ENCODE data around the gene AHI1.
"Not testable (repeated sequence)": the region's sequence is repeated elsewhere in the genome, so short reads cannot be mapped to it uniquely, and the experiment has no call there.

AHI1 gene

GRCh38 chr6:135256866-135257265, 240.7 kb downstream of the AHI1 start:
- DNase-seq = no peak

- DNase-seq = no peak
Observed at GRCh38 chr6:135254471-135254870, 243.1 kb downstream of the AHI1 start.

GRCh38 chr6:135251498-135252441, 245.8 kb downstream of the AHI1 start:
- peak; percentile 73 for DNase-seq

- peak; percentile 10 for DNase-seq
Observed at GRCh38 chr6:135250751-135251497, 246.6 kb downstream of the AHI1 start.

- DNase-seq = no peak
Observed at GRCh38 chr6:135250234-135250633, 247.3 kb downstream of the AHI1 start.

GRCh38 chr6:135246412-135247012, 251.0 kb downstream of the AHI1 start:
- not testable (repeated sequence) for DNase-seq

- DNase-seq = no peak
Observed at GRCh38 chr6:135244805-135245204, 252.7 kb downstream of the AHI1 start.

GRCh38 chr6:135243871-135244796, 253.4 kb downstream of the AHI1 start:
- no peak for DNase-seq

- no peak for DNase-seq
Observed at GRCh38 chr6:135240711-135241110, 256.8 kb downstream of the AHI1 start.

- DNase-seq = no peak
Observed at GRCh38 chr6:135236732-135237131, 260.8 kb downstream of the AHI1 start.

GRCh38 chr6:135236319-135236718, 261.2 kb downstream of the AHI1 start:
- DNase-seq = no peak

GRCh38 chr6:135235716-135236115, 261.8 kb downstream of the AHI1 start:
- DNase-seq = no peak

GRCh38 chr6:135234492-135234780, 263.1 kb downstream of the AHI1 start:
- no peak for DNase-seq

- DNase-seq = no peak
Observed at GRCh38 chr6:135233686-135234491, 263.7 kb downstream of the AHI1 start.
